ENCODE results near the gene CYP21A2.

Gene CYP21A2

DNA sequence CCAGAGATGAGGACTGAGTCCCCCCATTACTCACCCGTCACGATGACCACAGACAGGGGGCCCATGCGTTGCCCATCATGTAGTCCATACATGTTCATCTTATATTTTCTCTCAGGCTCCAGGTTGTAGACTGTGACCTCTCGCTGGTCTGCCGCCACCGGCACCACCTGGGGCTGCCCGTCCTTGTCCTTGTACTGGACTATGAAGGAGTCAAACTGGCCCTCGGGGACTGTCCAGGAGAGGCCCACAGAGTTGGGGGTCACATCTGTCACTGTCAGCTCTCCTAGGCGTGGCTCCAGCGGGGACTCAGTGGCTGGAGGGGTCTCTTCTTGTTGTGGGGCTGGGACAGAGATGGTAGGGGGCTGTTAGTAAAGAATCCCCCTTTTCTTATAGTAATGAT lies 35.4 kb downstream of the CYP21A2 start:
- TF ChIP-seq, protein P1, sequence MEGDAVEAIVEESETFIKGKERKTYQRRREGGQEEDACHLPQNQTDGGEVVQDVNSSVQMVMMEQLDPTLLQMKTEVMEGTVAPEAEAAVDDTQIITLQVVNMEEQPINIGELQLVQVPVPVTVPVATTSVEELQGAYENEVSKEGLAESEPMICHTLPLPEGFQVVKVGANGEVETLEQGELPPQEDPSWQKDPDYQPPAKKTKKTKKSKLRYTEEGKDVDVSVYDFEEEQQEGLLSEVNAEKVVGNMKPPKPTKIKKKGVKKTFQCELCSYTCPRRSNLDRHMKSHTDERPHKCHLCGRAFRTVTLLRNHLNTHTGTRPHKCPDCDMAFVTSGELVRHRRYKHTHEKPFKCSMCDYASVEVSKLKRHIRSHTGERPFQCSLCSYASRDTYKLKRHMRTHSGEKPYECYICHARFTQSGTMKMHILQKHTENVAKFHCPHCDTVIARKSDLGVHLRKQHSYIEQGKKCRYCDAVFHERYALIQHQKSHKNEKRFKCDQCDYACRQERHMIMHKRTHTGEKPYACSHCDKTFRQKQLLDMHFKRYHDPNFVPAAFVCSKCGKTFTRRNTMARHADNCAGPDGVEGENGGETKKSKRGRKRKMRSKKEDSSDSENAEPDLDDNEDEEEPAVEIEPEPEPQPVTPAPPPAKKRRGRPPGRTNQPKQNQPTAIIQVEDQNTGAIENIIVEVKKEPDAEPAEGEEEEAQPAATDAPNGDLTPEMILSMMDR (IDR thresholded peaks at IDR 0.05; ENCODE audit: poor library complexity, severe bottlenecking): no peak
- Histone ChIP-seq H3K36me3 (ENCODE audit: low read depth) (no peaks in the 10 kb centered on the region), H3K9me3 (ENCODE audit: severe bottlenecking) (no peaks in the 10 kb centered on the region), H3K4me3 (ENCODE audit: severe bottlenecking) (no peak overlapping the region), H3K27ac (ENCODE audit: poor library complexity, severe bottlenecking) (no peak overlapping the region), H3K27me3 (ENCODE audit: insufficient read depth, poor library complexity, severe bottlenecking) (no peaks in the 10 kb centered on the region), H3K4me1 (ENCODE audit: insufficient read depth, poor library complexity, severe bottlenecking) (peaks cover 11% of the 10 kb centered on the region)
- DNase-seq (ENCODE audit: low spot score): peak; percentile 38
- no peak for ATAC-seq (ENCODE audit: low read depth)

DNA sequence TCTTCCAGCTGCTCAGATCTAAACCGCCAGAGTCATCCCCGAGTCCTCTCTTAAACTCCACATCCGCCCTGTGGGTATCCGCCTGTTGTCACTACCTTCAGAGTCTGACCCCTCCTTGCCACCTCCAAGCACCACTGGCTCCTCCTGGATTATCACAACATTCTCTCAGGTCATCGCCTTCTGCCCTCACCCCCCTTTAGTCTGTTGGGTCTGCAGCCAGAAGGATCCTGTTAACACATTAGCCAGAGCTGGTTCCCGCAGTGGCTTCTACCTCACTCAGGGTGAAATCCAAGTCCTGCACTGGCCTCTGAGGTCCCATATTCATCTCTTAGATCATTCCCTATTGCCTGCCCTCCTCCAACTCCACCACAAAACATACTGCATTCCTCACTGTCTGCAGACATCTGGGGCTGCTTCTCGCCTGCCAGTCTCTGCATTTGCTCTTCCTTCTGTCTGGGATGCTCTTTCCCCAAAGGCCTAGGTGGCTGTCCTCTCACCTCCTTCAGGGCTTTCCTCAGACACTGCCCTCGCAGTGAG lies 36.8 kb downstream of the CYP21A2 start:
- peaks cover 18% of the 10 kb centered on the region for H3K4me1 ChIP-seq (ENCODE audit: insufficient read depth, poor library complexity, severe bottlenecking)
- DNase-seq (ENCODE audit: low spot score): no peak
- H3K36me3 ChIP-seq (ENCODE audit: low read depth): no peaks in the 10 kb centered on the region
- no peak for ATAC-seq (ENCODE audit: low read depth)
- no peak overlapping the region for H3K4me3 ChIP-seq (ENCODE audit: severe bottlenecking)
- no peak overlapping the region for H3K27ac ChIP-seq (ENCODE audit: poor library complexity, severe bottlenecking)
- no peaks in the 10 kb centered on the region for H3K9me3 ChIP-seq (ENCODE audit: severe bottlenecking)
- TF ChIP-seq, protein P1 (IDR thresholded peaks at IDR 0.05; ENCODE audit: poor library complexity, severe bottlenecking): no peak
- H3K27me3 ChIP-seq (ENCODE audit: insufficient read depth, poor library complexity, severe bottlenecking): no peaks in the 10 kb centered on the region

DNA sequence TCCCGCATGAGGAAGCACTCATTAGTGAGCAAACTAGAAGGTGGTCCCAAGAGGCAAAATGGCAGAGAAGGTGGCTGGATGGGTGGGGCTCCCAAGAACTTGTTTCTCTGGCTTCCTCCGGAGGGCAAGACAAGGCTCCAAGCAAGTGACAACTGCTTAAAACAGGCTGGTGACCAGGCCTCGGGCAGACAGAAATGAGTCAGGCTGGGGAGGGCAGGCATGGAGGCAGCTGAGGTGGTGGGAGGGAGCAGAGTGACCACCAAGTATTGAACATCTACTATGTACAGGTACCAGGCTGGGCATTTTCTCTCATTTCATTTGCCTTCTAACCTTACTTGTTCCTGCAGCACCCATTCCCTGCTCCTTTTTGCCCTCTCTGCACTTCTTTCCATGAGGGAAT lies 37.6 kb downstream of the CYP21A2 start:
- H3K4me1 ChIP-seq (ENCODE audit: insufficient read depth, poor library complexity, severe bottlenecking): peaks cover 21% of the 10 kb centered on the region
- no peak for ATAC-seq (ENCODE audit: low read depth)
- DNase-seq (ENCODE audit: low spot score): no peak
- H3K27ac ChIP-seq (ENCODE audit: poor library complexity, severe bottlenecking): peak overlapping the region; percentile 44
- H3K27me3 ChIP-seq (ENCODE audit: insufficient read depth, poor library complexity, severe bottlenecking): no peaks in the 10 kb centered on the region
- TF ChIP-seq, protein P1 (IDR thresholded peaks at IDR 0.05; ENCODE audit: poor library complexity, severe bottlenecking): no peak
- H3K36me3 ChIP-seq (ENCODE audit: low read depth): no peaks in the 10 kb centered on the region
- H3K9me3 ChIP-seq (ENCODE audit: severe bottlenecking): no peaks in the 10 kb centered on the region
- no peak overlapping the region for H3K4me3 ChIP-seq (ENCODE audit: severe bottlenecking)

DNA sequence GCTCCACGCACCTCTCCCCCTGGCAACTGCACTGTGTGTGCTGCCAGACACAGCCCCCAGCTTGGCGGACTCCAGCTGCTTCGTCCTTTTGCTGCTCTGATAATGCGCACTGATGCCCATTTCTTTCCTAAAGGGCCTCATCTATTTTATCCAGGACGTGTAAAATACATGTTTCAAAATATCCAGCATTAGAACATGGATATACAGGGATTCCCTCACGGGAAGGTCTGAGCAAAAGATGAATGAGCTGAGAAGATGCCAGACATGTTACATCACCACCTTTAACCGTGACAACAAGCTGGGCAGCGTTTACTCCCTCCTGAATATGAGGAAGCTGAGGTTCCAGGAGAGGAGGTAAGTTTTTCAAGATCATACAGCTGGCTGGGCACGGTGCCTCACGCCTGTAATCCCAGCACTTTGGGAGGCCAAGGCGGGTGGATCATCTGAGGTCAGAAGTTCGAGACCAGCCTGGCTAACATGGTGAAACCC lies 38.1 kb downstream of the CYP21A2 start:
- DNase-seq (ENCODE audit: low spot score) (no peak), ATAC-seq (ENCODE audit: low read depth) (peak; percentile 74)
- Histone ChIP-seq H3K27ac (ENCODE audit: poor library complexity, severe bottlenecking) (peak overlapping the region; percentile 44), H3K4me1 (ENCODE audit: insufficient read depth, poor library complexity, severe bottlenecking) (peaks cover 27% of the 10 kb centered on the region), H3K36me3 (ENCODE audit: low read depth) (no peaks in the 10 kb centered on the region), H3K9me3 (ENCODE audit: severe bottlenecking) (no peaks in the 10 kb centered on the region), H3K27me3 (ENCODE audit: insufficient read depth, poor library complexity, severe bottlenecking) (no peaks in the 10 kb centered on the region), H3K4me3 (ENCODE audit: severe bottlenecking) (no peak overlapping the region)
- TF ChIP-seq, protein P1 (IDR thresholded peaks at IDR 0.05; ENCODE audit: poor library complexity, severe bottlenecking): no peak

DNA sequence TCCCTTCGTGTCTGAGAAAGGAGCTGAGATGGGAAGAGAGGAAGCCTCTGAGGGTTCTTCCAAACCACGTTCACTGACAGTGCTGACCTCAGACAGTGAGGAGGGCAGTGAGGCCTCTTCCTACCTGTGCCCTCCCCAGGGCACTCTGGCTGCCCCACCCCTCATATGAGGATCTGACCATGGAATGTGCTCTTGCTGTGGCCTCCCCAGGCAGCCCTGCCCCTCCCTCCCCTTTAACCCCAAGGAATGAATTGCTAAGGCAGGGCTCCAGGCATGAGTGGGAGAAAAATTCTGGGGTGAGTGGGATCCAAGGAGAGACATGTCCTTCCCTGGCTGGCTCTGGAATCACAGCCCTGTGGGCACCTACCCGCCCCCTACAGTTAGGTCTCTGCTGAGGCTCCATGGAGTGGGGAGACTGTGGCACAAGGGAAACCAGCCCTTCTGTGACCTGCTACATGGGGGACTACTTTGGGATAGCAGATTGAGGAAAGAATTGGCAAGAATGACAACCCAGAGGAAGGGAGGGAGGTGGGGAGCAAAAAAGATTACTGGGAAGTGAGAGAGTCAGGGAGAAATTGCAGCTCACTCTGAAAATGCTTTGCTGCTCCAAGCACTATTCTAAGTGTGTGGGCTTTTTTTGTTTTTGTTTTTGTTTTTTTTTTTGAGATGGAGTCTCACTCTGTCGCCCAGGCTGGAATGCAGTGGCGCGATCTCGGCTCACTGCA lies 41.5 kb downstream of the CYP21A2 start:
- Histone ChIP-seq H3K36me3 (ENCODE audit: low read depth) (no peaks in the 10 kb centered on the region), H3K27me3 (ENCODE audit: insufficient read depth, poor library complexity, severe bottlenecking) (no peaks in the 10 kb centered on the region), H3K9me3 (ENCODE audit: severe bottlenecking) (no peaks in the 10 kb centered on the region), H3K4me3 (ENCODE audit: severe bottlenecking) (no peak overlapping the region), H3K27ac (ENCODE audit: poor library complexity, severe bottlenecking) (peak overlapping the region; percentile 68), H3K4me1 (ENCODE audit: insufficient read depth, poor library complexity, severe bottlenecking) (peaks cover 51% of the 10 kb centered on the region)
- no peak; the same call in 2 of the 3 replicates for ATAC-seq (ENCODE audit: low read depth)
- no peak for DNase-seq (ENCODE audit: low spot score)
- TF ChIP-seq, protein P1 (IDR thresholded peaks at IDR 0.05; ENCODE audit: poor library complexity, severe bottlenecking): no peak
